Left renal cortex interstitium (tissue), 4 donors: ENCODE results near the gene TUBA1B. TPM values are rescaled to one million over a fixed set of nuclear protein-coding genes. Genes with fewer than 3 reads are reported as not detected.
"Not testable (repeated sequence)": the region's sequence is repeated elsewhere in the genome, so short reads cannot be mapped to it uniquely, and the experiment has no call there.

Experiments used
- DNase-seq, 4 donors: peaks; one replicate each; pipeline ENCODE4 v3.0.0-alpha.2; 2013; ENCODE audit warnings: low read depth in 4 of 4, low spot score in 2 of 4, missing footprints in 1 of 4
- polyA plus RNA-seq, 4 donors: library from polyadenylated mRNA; unstranded; fragments of 120-200 nt; gene quantifications; one replicate each; pipeline ENCODE4 v1.2.1, GENCODE V29; 2013; ENCODE audit not compliant: insufficient read length in 4 of 4

TUBA1B gene
- polyA plus RNA-seq, 4 donors = 921 to 1,230 (median 1,081) TPM

DNA sequence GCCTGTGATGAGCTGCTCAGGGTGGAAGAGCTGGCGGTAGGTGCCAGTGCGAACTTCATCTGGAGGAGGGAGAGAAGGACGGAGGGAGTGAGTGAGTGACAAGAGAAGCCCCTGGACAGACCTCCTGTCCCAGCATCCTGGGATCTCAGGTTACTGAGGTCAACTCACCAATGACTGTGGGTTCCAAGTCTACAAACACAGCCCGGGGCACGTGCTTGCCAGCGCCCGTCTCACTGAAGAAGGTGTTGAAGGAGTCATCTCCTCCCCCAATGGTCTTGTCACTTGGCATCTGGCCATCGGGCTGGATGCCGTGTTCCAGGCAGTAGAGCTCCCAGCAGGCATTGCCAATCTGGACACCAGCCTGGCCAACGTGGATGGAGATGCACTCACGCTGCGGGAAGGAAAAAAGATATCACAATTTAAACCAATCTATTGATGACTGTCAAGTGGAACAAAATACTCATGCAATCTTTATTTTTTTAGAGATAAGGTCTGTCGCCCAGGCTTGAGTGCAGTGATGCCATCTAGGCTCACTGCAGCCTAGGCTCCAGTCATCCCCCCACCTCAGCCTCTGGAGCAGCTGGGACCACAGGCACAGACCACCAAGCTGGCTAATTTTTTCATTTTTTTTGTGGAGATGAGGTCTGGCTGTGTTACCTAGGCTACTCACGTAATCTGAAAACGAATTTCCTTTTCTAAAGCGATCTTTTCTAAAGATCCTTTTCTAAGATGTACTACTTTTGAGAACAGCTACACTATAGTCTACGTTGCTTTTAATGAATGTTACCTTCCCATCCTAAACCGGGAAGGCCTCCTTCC lies 1.7 kb downstream of the TUBA1B start:
- no peak for DNase-seq

GRCh38 chr12:49127971-49128370 lies 3.2 kb downstream of the TUBA1B start:
- not testable (repeated sequence) for DNase-seq

GRCh38 chr12:49126852-49127763 lies 4.1 kb downstream of the TUBA1B start:
- no peak for DNase-seq

- peak in 1 of 4 donors; percentile 31 for DNase-seq
Measured at GRCh38 chr12:49121047-49121696, 10.0 kb downstream of the TUBA1B start.

DNA sequence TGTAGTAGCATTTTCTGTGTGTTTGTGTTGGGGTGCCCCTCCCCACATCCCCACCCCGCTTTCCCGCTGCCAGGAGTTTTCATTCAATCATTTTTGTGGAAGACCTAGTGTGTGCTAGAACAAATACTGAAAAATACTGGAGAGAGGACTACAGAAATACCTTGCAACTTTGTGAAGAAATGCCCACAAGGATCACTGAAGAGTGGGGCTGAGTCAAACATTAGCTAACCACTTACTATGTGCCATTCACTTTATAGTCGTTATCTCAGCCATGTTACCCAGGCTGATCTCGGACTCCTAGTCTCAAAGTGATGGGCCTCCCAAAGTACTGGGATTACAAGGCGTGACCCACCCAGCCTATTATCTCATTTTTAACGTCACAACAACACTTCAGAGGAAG lies 20.0 kb downstream of the TUBA1B start:
- DNase-seq = no peak

DNA sequence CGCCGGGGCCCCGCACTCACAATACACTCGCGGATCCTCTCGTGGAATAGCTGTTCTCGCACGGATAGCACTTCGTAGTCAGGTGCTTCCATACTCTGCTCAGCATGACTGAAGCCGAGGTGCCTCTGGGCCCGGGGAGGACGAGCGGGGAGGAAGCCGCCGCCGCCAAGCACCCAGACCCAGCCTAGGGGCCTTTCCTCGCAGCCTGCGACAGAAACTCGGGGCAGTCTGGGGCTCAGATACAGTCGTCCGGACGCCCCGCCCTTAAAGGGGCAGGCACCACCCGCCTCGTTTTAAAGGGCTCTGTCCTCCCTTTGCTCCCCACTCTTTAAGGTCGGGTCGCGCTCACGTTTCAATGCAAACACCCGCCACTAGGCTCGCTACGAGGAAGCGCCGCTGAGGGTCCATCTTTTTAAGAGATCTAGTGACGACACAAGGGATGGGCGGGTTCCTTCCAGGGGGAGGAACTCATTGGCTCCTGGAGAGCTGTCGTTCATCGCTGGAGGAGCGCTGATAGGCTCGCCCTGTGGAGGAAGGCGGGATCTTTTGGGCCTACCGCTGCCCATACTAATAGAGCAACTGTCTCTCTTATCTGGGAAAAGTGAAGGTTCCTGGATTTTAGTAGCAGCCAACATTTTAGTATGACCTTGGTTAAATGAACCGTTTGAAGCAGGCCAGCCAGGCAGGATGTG lies 20.6 kb downstream of the TUBA1B start, which contains the start of gene LMBR1L:
TSS of gene LMBR1L (minus strand) at position 384 of the 692 bp plus-strand sequence. CDS start at position 92, 292 bp downstream.
- peak; percentile 93 to 98 (median 96) for DNase-seq

DNA sequence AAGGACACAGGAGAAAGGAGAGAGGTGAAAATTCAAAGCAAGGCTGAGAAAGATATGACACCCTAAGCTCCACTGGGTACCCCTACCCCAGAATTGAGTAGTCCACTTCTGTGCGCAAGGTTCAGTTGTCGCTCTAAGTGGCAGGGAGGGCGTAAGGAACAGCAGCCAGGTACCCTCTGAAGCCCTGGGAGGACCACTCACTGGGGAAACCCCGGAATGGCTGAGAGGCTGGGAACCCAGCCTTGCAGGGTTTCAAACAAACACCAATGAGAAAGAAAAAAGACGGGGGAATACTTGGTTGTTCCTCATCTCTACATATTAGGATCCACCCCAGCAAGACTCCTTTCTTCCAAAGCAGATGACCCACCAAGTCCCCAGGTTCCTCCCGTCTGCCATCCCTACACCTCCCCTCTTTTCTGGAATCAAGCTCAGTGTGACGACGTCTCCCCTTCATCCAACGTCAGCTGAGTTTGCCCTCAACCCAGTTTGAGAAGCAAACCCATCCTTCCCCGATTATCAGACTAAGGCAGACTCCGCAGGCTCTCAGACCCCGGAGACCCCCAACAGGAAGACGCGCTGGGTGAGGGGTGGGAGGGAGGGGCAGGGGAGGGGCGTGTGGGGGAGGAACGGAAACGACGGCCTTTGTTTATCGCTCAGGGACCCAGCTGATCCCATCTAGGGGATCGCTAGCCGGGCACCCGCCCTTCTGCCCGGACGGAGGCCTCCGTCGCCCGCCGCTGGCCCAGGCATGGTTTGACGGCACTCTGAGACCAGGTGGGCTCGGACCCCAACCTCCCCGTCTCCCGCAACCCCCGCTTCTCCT lies 21.3 kb downstream of the TUBA1B start:
- DNase-seq = no peak

DNA sequence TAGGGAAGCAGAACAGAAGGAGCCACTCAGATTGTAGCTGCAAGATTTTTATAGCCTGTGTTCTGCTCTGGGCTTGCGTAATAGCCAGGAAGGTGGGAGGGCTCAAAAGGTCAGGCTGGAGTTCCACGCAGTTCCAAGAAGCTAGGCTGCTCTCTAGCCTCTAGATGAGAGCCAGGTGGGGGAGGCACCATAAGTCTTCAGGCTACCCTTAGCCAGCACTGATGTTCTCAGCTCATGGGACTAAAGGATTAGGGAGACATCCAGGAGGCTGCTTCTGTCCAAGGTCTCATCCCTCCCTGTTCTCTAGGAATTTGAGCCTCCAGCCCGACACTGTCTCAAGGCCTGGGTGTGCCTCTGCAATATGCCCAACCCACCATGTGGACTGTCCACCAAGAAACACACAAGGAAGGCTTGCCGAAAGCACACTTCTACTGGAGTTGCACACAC lies 22.2 kb downstream of the TUBA1B start:
- no peak for DNase-seq

- no peak for DNase-seq
Measured at GRCh38 chr12:49105504-49106084, 25.6 kb downstream of the TUBA1B start.

DNA sequence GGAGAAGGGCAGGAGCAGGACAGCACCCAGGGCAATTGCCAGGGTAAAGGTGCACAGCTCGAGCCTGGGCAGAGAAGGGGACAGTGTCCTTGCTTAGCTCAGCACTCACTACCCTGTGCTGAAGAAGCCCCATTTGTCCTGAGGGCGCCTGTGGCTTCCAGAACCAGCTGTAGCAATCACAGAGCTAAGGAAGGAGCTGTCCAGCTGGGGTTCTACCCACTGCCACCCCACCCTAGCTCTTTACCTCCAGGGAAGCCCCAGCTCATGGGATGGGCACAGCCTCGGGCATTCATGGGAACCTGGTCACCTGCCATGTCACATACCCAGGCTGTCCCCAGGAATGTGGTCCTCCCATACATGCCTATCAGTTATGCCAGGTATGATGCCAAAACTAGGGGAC lies 26.4 kb downstream of the TUBA1B start:
- DNase-seq = no peak

GRCh38 chr12:49100380-49100779 lies 30.8 kb downstream of the TUBA1B start:
- no peak for DNase-seq

DNA sequence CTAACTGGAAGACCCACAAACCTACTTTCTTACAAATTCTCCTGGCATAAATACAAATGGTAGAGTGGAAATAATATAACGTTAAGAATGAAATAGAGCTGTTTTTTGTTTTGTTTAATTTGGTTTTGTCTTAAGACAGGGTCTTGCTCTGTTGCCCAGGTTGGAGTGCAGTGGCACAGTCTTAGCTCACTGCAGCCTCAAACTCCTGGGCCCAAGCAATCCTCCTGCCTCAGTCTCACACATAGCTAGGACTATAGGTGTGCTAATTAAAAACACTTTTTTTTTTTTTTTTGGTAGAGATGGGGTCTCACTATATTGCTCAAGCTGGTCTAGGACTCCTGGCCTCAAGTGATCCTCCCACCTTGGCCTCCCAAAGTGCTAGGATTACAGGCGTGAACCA lies 32.5 kb downstream of the TUBA1B start:
- no peak for DNase-seq

DNA sequence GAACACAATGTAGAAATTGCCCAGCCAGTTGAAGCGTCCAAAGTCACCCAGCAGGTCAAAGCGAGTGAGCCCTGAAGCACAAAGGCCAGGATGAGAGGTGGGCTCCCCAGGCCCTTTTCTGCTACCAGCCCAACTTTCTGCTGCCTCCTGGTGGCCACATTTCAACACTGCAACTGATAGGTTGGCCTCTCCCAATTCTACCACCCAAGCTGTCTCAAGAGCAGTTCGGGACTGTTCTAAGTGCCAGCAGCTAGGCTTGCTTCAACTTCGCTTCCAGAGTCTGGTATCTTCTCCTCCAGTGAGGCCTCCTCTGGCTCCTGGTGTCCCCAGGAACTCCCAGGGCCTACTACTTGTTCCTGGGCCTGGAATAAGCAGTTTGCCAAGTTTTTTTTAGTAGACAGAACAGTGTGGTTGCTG lies 33.2 kb downstream of the TUBA1B start:
- DNase-seq = no peak

- no peak for DNase-seq
Measured at GRCh38 chr12:49097381-49097780, 33.8 kb downstream of the TUBA1B start.

GRCh38 chr12:49094975-49095365 lies 36.2 kb downstream of the TUBA1B start:
- no peak for DNase-seq

- DNase-seq = no peak
Measured at GRCh38 chr12:49094160-49094974, 36.8 kb downstream of the TUBA1B start, which contains the start of gene DHH. DHH (minus strand) TSS chr12:49094801; CDS start chr12:49094512, 289 bp downstream.

- DNase-seq = no peak
Measured at GRCh38 chr12:49093792-49094159, 37.4 kb downstream of the TUBA1B start.

GRCh38 chr12:49092816-49093406 lies 38.3 kb downstream of the TUBA1B start:
- DNase-seq = no peak
